Measurements from ENCODE around the gene SH3BGRL2.
A peak's percentile ranks its signal among the peaks of the same experiment; 100 is the strongest.

Gene SH3BGRL2

DNA sequence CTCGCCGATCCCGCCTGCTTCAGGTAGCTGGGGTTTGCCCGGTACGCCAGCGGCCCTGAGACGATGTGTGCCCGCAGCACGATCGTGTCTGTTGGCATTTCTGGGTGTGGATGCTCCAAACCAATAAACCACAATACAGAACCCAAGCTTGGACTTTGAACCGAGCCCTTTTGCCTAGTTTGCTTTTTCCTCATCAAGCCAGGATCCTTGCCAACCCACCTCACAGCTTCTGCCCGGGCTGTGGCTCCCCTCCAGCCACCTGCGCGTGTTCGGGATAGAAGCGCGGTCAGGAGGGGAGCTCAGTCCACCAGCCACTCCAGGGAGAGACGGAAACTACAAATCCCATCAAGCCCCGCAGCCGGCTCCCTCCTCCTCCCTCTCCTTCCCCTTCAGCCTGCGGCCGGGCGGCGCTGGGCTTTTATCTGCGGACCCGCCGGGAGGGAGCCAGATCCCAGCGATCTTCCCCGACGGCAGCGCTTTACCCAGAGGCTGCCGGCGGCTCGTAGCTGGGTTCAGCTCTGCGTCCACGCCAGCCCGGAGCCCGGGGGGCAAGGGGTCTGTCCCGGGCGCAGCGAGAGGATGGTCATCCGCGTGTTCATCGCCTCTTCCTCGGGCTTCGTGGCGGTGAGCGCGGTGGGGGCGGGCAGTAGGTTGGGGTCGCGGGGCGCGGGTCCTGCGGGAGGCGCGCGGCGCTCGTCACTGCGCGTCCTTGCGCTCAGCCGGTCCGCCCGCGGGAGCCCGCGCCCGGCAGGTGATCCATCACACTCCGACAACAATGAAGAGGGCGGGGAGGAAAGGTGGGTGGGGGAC lies at the start of gene SH3BGRL2:
Gene SH3BGRL2 (plus strand): TSS at position 447 of the 810 bp plus-strand sequence. CDS start 133 bp downstream, at position 580.
- peak; percentile 9 for DNase-seq

DNA sequence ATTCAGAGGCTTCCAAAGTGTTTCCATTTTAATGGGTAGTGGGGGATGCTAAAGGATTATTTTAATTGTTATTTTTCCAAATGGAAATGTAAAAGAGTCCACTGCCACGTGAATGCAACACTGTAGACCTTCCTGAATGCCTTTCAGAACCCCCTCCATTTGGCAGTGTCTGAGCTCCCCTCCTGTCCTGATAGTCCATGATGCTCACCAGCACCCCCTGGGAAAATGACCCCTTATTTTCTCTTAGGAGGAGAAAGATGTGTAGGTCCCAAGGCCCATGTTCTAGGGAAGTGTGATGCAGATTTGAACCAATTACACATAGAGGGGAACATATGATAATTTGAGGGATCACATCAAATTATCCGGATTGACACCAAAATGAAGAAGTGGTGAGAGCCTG lies 46.8 kb upstream of the SH3BGRL2 start:
- DNase-seq = no peak

DNA sequence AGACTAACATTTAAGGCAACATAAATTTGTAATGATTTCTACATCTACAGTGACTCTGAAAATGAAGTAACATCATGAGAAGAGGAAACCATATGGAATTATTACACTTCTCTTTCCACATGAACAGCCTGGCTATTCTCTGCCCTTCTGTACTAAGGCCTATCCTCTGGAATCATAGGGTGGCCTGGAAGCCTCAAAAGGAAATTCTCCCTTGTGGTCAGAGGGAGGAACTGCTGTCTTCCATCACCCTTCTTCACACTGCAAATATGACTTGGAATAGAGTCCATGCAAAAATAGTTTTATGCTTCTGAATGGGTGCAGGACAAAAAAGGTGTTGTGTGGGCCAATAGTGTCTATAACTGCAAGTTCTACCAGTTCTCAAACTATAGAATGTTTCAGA lies 44.6 kb upstream of the SH3BGRL2 start:
- DNase-seq = no peak

DNA sequence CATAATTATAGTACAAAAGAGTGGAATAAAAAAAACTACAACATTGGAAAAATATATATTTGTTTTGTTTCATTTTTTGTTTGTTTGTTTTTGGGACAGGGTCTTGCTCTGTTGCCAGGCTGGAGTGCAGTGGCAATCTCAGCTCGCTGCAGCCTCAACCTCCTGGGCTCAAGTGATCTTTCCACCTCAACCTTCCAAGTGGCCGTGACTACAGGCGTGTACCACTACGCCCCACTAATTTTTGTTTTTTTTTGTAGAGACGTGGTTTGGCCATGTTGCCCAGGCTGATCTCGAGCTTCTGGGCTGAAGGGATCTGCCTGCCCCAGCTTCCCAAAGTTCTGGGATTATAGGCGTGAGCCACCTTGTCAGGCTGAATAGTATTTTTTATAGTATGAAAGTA lies 41.4 kb upstream of the SH3BGRL2 start:
- DNase-seq = no peak

DNA sequence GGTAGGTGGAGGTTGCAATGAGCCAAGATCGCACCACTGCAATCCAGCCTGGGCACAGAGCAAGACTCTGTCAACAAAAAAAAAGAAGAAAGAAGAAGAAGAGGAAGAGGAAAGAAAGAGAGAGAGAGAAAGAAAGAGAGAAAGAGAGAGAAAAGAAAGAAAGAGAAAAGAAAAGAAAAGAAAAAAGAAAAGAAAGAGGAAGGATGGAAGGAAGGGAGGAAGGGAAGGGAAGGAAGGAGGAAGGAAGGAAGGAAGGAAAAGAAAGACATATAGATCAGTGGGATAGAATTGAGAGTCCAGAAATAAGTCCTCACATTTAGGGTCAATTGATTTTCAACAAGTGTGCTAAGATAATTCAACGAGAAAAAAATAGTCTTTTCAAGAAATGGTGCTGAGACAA lies 34.0 kb upstream of the SH3BGRL2 start:
- DNase-seq = no peak

DNA sequence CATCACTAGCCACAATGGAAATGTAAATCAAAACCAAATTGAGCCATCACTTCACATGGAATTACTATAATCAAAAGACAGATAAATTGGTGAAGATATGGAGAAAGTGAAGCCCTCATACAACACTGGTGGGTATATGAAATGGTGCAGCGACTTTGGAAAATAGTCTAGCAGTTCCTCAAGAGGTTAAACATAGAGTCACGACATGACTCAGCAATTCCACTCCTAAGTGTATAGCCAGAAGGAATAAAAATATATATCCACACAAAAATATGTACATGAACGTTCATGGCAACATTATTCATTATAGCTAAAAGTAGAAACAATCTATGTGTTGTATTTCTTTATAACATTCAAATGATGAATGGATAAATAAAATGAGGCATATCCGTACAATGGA lies 33.1 kb upstream of the SH3BGRL2 start:
- DNase-seq = no peak

DNA sequence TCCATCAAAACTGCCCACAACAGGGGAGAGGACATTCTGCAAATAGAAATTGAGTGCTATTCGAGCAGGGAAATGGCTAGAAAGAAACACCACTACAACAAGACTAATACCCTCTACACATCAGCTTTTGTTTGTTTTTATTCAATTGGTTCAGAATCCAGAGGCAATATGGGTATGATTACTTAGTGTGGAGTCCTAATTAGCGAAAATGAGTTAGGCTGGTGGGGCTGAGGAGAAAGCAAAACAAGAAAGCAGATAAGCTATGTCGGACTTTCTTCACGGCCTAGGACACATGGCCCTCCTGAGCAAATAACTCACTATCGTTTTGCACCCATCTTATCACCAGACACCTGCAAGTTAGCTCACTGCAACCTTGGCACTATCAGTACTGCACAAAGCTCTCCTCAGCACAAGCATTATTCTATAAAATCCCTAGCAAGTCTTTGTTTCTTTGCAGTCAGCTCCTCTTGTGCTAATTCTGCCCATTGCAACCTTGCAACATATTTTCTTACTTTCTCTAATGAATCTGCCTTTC lies 31.3 kb upstream of the SH3BGRL2 start:
- DNase-seq = no peak

DNA sequence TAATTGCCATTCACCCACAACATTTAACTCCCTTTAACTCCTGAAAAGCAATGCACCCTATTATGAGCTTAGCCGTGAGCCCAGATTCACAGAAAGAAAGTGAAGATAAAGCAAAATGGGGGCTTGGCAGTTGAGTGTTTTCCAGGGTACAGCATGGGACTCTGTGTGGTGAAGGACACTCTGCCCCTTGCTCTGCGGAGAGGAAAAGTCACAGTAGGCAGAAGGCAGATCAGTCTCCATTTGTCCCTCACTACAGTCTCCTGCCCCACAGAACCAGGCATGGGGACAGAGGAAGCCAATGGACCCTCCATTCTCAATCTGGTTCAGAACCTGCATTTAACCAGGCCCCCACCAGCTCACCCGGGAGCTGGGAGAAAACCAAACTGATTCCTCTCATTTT lies 30.8 kb upstream of the SH3BGRL2 start:
- DNase-seq = no peak

DNA sequence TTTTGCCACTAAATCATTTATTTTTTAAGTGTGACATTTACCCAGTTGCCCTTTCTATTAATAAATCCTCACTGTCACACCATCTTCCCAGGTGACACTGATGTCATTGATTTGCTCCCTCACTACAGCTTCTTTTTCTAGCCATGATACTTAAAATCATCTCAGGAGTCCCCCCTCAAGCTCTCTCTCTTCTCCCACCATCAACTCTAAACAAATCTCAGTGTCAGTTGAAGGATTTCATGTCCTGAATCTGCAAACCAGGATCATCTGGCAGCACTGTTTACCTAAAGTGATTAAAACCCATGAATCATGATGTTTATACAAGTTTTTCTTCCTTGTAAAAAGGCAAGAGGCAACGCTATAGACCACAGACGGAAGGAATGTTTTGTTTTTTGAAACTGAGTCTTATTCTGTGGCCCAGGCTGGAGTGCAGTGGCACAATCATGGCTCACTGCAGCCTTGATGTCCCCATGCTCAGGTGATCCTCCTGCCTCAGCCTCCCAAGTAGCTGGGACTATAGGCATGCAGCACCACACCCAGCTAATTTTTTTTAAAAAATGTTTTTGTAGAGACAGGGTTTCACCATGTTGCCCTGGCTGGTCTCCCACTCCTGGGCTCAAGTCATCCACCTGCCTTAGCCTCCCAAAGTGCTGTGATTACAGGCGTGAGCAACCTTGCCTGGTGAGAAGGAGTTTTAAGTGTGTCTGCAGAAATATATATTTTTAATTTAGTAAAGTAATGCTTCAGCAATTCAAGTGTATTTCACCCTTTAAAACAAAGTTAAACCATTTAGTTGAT lies 30.1 kb upstream of the SH3BGRL2 start:
- DNase-seq = no peak

DNA sequence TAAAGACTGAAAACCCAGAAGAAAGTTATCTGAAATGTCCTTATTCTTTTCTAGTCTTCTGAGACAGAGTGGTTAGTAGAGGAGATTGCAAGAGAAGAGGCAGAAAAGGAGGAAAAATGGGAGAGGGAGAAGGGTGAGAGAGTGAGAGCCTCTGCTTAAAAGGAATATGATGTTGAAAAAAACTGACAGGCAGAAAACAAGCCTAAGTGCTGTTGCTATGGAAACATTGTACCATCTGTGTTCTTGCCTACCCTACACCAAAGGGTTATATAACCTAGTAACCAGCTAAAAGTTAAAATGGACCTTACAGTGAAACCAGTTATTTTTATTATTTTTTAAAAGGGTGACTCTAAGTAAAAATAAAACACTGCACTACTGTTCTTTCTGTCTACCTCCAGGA lies 28.3 kb upstream of the SH3BGRL2 start:
- DNase-seq = no peak

DNA sequence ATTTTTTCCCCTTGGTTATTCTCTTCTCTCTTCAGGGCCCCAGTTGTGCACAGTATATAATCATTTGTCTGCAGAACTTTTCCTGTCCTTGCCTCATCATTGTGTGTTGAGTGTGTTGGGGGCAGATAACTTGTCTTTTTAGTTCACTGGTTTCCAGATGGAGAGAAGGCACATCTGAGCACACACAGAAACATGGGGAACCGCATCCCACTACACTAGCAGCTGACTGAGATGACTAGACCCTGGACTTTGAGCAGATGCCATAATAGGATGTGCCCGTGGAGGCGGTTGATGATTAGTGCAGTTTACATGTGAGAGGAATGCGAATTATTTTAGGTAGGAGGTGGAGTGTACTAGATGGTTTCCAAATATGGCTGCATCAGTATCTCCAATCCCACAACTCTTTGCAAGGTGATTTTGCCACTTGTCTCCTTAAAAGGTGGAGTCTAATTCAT lies 26.5 kb upstream of the SH3BGRL2 start:
- no peak for DNase-seq

DNA sequence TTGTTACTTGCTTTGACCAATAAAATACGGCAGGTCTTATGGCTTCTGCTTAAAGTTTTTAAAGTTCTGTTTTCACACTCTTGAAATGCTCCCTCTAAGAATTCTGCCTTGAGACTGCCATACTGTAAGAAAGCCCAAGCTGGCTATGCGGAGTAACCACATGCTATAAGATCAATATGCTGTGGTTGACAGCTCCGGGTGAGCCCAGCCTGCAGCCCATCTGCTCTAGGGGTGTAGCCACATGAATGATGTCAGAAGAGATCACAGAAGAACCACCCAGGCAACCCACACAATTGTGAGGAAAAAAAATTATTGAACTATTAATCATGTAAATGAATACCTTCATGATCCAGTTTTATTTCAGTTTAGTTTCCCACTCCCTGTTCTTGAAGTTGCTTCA lies 26.1 kb upstream of the SH3BGRL2 start:
- DNase-seq = no peak

DNA sequence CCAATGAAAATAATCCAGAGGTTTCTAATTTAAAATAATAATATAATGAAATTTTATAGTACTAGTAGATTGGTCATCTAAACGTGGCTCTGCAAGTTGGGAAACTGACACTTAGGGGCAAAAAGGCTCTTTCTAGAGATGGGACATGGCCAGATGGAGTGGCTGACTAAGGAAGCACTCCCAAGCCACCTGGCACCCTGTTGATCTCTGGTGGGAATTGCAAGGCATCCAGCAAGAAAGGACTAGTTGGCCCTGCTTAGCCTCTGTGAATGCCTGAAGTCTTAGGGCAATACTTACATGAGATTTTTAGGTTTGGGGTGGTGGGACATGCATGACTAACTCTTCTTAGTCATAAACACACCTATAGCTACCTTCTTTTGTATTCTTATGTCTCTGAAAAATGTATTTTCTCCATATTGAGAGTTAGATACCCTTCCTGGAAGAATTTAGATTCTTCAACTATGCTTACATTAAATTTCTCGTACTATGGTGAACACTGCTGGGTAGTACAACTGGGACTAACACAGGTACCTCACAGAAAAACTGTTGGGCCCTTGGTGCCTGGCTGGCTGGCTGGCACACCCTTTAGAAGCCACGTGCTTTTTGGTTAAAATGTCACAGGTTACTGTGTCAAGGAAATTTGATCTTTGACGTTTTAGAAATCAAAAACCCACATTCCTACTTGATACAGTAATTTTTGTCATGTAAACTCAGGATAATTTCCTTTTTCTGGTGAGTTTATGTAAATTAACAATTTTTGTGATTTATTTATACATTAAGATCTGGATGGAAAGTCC lies 25.0 kb upstream of the SH3BGRL2 start:
- no peak for DNase-seq

DNA sequence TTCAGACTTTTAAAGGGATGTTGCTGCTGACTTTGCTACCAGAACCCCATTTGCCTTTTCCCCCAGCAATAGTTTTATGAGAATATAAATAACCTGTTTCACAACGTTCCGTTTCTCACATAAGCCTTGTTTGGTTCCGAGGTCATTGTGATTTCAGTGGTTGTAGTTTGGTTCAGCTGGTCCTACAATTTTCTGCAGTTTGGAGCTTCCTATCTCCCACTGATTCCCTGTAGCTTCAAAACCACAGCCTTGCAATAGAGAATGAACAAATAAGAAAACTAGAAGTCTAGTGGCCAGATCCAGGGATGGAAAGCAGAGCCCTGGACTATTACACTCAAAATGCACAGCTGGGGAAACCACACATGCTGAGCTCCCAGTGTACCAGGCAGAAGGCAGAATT lies 24.1 kb upstream of the SH3BGRL2 start:
- DNase-seq = no peak

DNA sequence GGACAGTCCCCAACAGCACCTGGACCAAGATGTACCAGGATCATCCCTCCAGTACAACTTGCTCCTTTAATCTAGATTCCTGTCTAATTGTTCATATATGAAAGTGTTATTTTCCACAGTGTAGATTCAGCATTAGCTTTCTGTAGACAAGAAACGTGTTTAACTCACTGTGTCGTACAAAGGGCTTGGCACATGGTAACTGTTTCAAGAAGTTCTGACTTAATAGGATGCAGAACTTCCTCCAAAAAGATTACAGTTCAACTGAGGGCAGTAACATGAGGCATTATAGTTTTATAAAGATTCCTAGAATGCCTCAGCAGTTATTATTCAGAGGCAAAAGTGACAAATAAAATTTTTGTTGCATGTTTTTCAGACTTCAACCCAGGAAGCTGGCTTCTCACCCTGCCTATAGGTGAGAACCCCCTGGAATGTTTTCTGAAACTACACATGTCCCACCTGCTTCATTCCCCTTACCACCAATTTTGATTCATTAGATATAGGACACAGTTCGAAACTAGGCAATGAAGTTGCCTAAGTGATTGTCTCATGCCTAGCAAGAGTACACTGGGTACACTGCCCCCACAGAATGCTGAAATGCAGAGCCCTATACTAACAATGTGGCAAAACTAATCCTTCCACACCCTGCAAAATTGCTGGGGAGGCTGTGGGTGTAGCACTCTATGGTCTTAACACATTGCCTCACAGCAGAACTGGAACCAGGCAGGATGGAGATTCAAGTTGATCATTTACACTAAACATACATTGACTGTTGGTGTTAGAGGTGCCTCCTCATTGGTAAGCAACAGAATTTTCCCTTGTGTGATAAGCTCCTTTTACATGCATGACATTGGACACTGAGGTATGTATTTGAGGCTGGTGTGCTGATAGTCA lies 22.6 kb upstream of the SH3BGRL2 start:
- DNase-seq = no peak

DNA sequence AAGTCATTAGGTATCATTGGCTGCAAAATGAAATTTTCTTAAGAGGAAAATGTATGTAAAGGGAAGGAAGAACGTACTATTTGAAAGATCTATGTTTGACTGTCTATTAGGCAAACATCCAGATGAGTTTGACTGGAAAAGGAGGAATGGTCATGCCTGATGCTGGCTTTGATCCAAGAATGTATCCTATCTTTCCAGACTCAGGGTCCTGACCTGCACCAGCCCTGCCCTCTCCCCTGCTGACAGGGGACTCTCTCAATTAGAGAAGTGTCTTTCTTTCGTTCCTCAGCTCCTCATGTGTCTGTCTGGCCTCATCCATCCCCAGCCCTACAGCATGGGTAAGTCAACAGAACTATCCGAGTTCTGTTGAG lies 21.9 kb upstream of the SH3BGRL2 start:
- DNase-seq = no peak

DNA sequence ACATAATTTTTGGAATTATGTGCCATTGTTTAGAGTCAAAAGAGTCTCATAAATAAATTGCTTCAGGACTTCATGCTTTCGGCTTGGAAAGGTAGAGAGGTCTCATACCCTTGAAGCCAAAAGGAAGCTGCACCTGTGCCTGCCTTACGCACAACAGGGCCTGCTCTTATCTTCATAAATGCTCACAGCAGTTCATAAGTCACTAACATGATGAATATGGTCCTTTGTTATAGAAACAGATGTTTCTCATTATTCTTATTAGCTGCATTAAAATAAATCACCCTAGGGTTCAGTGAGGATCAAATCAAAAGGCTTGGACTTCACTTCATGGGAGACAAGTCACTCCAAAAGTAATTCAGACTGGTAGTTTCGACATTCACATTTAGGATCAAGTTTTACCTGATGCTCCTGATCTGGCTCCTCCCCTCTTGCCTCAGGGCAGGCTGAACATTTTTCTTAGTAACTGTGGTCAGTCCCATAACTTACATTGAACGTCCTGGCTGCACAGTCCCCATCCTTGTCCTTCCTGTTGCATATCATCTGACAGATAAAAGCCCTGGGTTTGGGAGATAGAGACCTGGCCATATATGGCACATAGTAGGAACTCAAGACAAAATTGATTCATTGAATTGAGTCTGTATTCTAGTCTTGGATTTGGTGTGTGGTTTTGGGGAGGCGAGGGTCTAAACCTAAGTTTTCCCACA lies 20.7 kb upstream of the SH3BGRL2 start:
- DNase-seq = no peak

DNA sequence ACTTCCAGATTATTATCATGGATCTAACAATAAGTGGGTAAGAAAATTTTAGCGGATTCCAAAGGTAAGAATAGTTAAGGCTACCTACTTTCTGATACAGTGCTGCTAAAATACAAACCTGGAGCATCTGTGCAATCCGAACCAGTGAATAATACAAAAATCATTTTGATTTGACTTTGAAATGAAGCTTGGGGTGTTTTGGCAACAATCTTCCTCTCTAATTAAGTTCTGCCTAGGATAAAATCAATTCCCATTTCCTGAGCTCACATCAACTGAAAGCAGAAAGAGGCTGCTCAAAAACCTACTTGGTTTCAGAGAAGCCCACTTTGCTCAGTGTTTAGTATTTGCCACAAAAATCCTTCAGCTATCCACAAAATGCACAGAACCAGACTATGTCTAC lies 18.7 kb upstream of the SH3BGRL2 start:
- no peak for DNase-seq

DNA sequence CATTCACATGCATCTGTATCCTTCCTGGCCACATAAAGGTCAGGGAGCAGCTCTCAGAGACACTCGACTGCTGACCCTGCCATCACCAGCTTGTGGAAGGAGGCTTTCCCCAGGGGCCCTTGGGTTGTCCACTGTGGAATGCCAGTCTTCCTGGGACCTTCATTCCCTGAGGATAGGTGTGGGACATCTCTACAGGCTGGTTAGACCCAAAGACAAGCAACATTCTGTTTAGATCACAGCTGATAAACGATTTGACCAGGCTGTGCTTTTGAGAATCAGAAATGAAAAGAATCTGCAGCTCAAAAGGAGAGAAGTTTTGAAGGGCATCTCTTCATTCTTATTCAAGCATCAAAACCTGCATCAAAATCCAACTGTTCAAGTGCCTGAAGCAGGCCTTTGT lies 18.2 kb upstream of the SH3BGRL2 start:
- DNase-seq = no peak

DNA sequence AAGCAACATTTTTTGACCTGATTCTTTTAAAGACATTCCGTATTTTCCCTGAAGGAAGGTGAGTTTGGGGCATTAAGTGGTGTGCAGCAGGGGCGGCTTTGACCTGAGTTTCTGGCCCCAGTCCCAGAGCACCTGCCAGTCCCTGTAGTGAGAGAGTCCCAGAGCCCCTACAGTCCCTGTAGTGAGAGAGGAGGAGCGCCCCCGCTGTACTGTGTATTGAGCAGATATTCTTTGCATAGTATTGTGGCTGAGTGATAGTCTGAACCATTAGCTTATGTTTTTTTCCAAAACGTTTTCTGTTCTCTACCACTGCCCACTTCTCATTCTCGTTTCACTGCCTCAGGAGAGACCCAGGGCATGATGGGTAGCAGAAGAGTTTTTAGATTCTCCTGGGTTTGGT lies 17.2 kb upstream of the SH3BGRL2 start:
- DNase-seq = no peak

Measured in CD4-positive, alpha-beta T cell treated with Interleukin-17A for 1 hour (primary cell).